HepG2 (cell line): ENCODE data around the gene SEC11A. TPM values are rescaled to one million over a fixed set of nuclear protein-coding genes. Genes with fewer than 3 reads are reported as not detected.

Source experiments
- ATAC-seq: fragments of 200-7000 bp; cut with Tn5 transposase; 3 replicates; pipeline ENCODE4 v1.9.1; 2020; ENCODE audit warnings: mild to moderate bottlenecking, moderate library complexity
- BruUV-seq: library from RNA; stranded (reverse); fragments of 400-500 nt; replicated peaks from 2 replicates; lab custom pipeline; 2021; lab: Mats Ljungman, UMichigan
- CTCF ChIA-PET: fragments of 300-600 bp; formaldehyde crosslinking; extraction: SDS; loops from one replicate; lab custom pipeline; 2021; ENCODE audit warnings: low total read pairs, inconsistent platforms, low intra/inter-chr PET ratio; lab: Yijun Ruan, JAX
- POLR2A ChIA-PET: fragments of 350-600 bp; sonication (Branson Sonifier 250); formaldehyde crosslinking; loops from one replicate; lab custom pipeline; 2020; ENCODE audit warnings: antibody characterized with exemption, inconsistent platforms; lab: Yijun Ruan, JAX
- DNase-seq: peaks from one replicate; pipeline ENCODE4 v3.0.0-alpha.2; 2015; ENCODE audit warnings: low spot score
- FAIRE-seq: peaks from 3 replicates; lab custom pipeline; 2011; peaks lifted over from hg19 to GRCh38; lab: Jason Lieb, UNC
- H2AFZ ChIP-seq: one replicate; pipeline ENCODE4 v1.6.1; 2011; ENCODE audit warnings: low read length, inconsistent platforms
- H3K27ac ChIP-seq: fragments of 300-600 bp; 3 replicates; pipeline ENCODE4 v1.8.0; 2011; ENCODE audit warnings: mixed run types, mild to moderate bottlenecking, mixed read lengths, low read length, inconsistent platforms; ENCODE audit not compliant: insufficient read depth; ENCODE audit errors: extremely low read length
- H3K27me3 ChIP-seq, 2 experiments: fragments of 200-600 bp in 1 of 2; 2 replicates in 1 of 2; 3 replicates in 1 of 2; pipeline versions ENCODE4 v1.6.0 to v1.8.0; 2011; ENCODE audit warnings: low read length in 2 of 2, mild to moderate bottlenecking in 2 of 2, moderate library complexity in 2 of 2, inconsistent platforms in 1 of 2; ENCODE audit not compliant: insufficient read depth in 2 of 2, control insufficient read depth in 1 of 2
- H3K36me3 ChIP-seq, 2 experiments: fragments of 200-600 bp in 1 of 2; replicated peaks in 1 of 2; 2 replicates in 1 of 2; 3 replicates in 1 of 2; pipeline versions ENCODE4 v1.5.1 to v1.8.0; 2011; ENCODE audit warnings: low read length in 2 of 2, inconsistent platforms in 1 of 2; ENCODE audit not compliant: insufficient read depth in 2 of 2, control insufficient read depth in 1 of 2
- H3K4me1 ChIP-seq: 2 replicates; pipeline ENCODE4 v1.5.1; 2012; ENCODE audit warnings: low read length, inconsistent platforms; ENCODE audit not compliant: insufficient read depth
- H3K4me2 ChIP-seq: 2 replicates; pipeline ENCODE4 v1.6.0; 2011; ENCODE audit warnings: low read depth, low read length, inconsistent platforms
- H3K4me3 ChIP-seq, 3 experiments: fragments of 200-600 bp in 1 of 3; sonication (generic), shearing (Covaris generic) in 1 of 3; replicated peaks in 1 of 3; 2 replicates each; pipeline ENCODE4 v1.5.1; 2011 to 2016; ENCODE audit warnings: low read length in 3 of 3, inconsistent platforms in 2 of 3, low read depth in 2 of 3, mild to moderate bottlenecking in 2 of 3, control low read depth in 1 of 3, mixed read lengths in 1 of 3; ENCODE audit not compliant: insufficient read depth in 1 of 3
- H3K79me2 ChIP-seq: one replicate; pipeline ENCODE4 v1.6.1; 2011; ENCODE audit warnings: low read length, inconsistent platforms; ENCODE audit not compliant: insufficient read depth
- H3K9ac ChIP-seq: 2 replicates; pipeline ENCODE4 v1.6.0; 2011; ENCODE audit warnings: mild to moderate bottlenecking, low read depth, low read length, inconsistent platforms; ENCODE audit not compliant: insufficient read depth
- H3K9me3 ChIP-seq: 2 replicates; pipeline ENCODE4 v1.5.1; 2012; ENCODE audit warnings: mild to moderate bottlenecking, low read length
- H4K20me1 ChIP-seq: 2 replicates; pipeline ENCODE4 v1.6.0; 2011; ENCODE audit warnings: inconsistent platforms, mild to moderate bottlenecking, low read length, moderate library complexity; ENCODE audit not compliant: insufficient read depth
- CCDC6 ChIP-seq: sonication (generic); formaldehyde crosslinking; IDR thresholded peaks from 2 replicates; pipeline ENCODE4 v1.8.1; 2022; ENCODE audit warnings: mild to moderate bottlenecking, missing genetic modification reagents, moderate library complexity
- KLF12 ChIP-seq: sonication (generic); formaldehyde crosslinking; IDR thresholded peaks from 2 replicates; pipeline ENCODE4 v1.4.0; 2020; ENCODE audit warnings: missing genetic modification reagents, borderline replicate concordance
- MAFK ChIP-seq, 2 experiments: IDR thresholded peaks in 1 of 2; conservative IDR thresholded peaks in 1 of 2; 2 replicates each; pipeline ENCODE4 v1.6.1; 2011; ENCODE audit warnings: improper control_type of control experiment in 2 of 2, low read length in 2 of 2
- MYC ChIP-seq: sonication (generic); formaldehyde crosslinking; IDR thresholded peaks from 2 replicates; pipeline ENCODE4 v1.9.0; 2021; ENCODE audit warnings: missing genetic modification reagents, borderline replicate concordance
- NAIF1 ChIP-seq: sonication (generic); formaldehyde crosslinking; IDR thresholded peaks from 2 replicates; pipeline ENCODE4 v1.5.0; 2020; ENCODE audit warnings: mild to moderate bottlenecking, missing genetic modification reagents, borderline replicate concordance
- RAD21 ChIP-seq: fragments of 450-650 bp; formaldehyde crosslinking; IDR thresholded peaks from 2 replicates; pipeline ENCODE4 v1.5.0; 2020; ENCODE audit warnings: mild to moderate bottlenecking
- SMC3 ChIP-seq: IDR thresholded peaks from 2 replicates; pipeline ENCODE4 v1.6.1; 2011; ENCODE audit warnings: low read length, improper control_type of control experiment
- SP4 ChIP-seq: sonication (generic); formaldehyde crosslinking; IDR thresholded peaks from 2 replicates; pipeline ENCODE4 v1.8.1; 2023; ENCODE audit warnings: mild to moderate bottlenecking, missing genetic modification reagents
- TMF1 ChIP-seq: sonication (generic); formaldehyde crosslinking; IDR thresholded peaks from 2 replicates; pipeline ENCODE4 v1.8.1; 2022; ENCODE audit warnings: low read depth, missing genetic modification reagents
- ZFP62 ChIP-seq: sonication (generic); formaldehyde crosslinking; IDR thresholded peaks from 2 replicates; pipeline ENCODE4 v1.4.0; 2020; ENCODE audit warnings: missing genetic modification reagents
- ZKSCAN5 ChIP-seq: sonication (generic); formaldehyde crosslinking; IDR thresholded peaks from 2 replicates; pipeline ENCODE4 v1.5.1; 2020; ENCODE audit warnings: mild to moderate bottlenecking, missing genetic modification reagents
- ZMYM2 ChIP-seq: sonication (generic); formaldehyde crosslinking; IDR thresholded peaks from 2 replicates; pipeline ENCODE4 v1.8.0; 2022; ENCODE audit warnings: mild to moderate bottlenecking, missing genetic modification reagents
- ZNF33B ChIP-seq: sonication (generic); formaldehyde crosslinking; IDR thresholded peaks from 2 replicates; pipeline ENCODE4 v1.5.1; 2020; ENCODE audit warnings: mild to moderate bottlenecking, missing genetic modification reagents
- WGBS: methylation state at CpG from one replicate; pipeline ENCODE4 v1.1.6; 2017; ENCODE audit warnings: low lambda C conversion rate; 5-methylcytosine and 5-hydroxymethylcytosine counted together
- in situ Hi-C: cut with HindIII; loops from 2 replicates; pipeline ENCODE4 v1.10.0; 2017; ENCODE audit warnings: low pct_unique_long_range_greater_than_20kb; ENCODE audit not compliant: extremely low pct_ligation_motif_present
- intact Hi-C: fragments of 100-400 bp; cut with micrococcal nuclease; formaldehyde crosslinking; loops from one replicate; pipeline ENCODE4 v1.10.0; 2022; ENCODE audit not compliant: unreplicated experiment
- polyA plus RNA-seq, 8 experiments: library from polyadenylated mRNA; depleted of rRNA in 3 of 8; stranded (reverse) in 7 of 8; unstranded in 1 of 8; fragments of >200 nt; fragmentation: Illumina TruSeq in 4 of 8; extraction: Trizol in 4 of 8; gene quantifications; 2 replicates each; pipeline versions ENCODE4 v1.2.1 to v1.2.3, GENCODE V29; 2011 to 2016; ENCODE audit warnings: low read depth in 4 of 8, missing spikeins in 1 of 8, mixed read lengths in 1 of 8; ENCODE audit not compliant: insufficient read depth in 1 of 8
- total RNA-seq, 5 experiments: library from RNA; depleted of rRNA; stranded (reverse); fragments of >200 nt; fragmentation: Illumina TruSeq; extraction: Trizol; gene quantifications; 2 replicates each; pipeline ENCODE4 v1.2.3, GENCODE V29; 2016; ENCODE audit warnings: low read depth in 1 of 5
- TF ChIP-seq, protein P1 (sequence below): sonication (generic); formaldehyde crosslinking; IDR thresholded peaks from 2 replicates; pipeline ENCODE4 v1.4.0; 2020; ENCODE audit warnings: missing genetic modification reagents
- TF ChIP-seq, protein P2 (sequence below): sonication (generic); formaldehyde crosslinking; IDR thresholded peaks from 2 replicates; pipeline ENCODE4 v1.4.0; 2020; ENCODE audit warnings: mild to moderate bottlenecking, missing genetic modification reagents
- TF ChIP-seq, protein P3 (sequence below): sonication (generic); formaldehyde crosslinking; IDR thresholded peaks from 2 replicates; pipeline ENCODE4 v1.5.0; 2020; ENCODE audit warnings: missing genetic modification reagents, mild to moderate bottlenecking, borderline replicate concordance
- TF ChIP-seq, protein P4 (sequence below): sonication (generic); formaldehyde crosslinking; IDR thresholded peaks from 2 replicates; pipeline ENCODE4 v1.8.1; 2023; ENCODE audit warnings: mild to moderate bottlenecking, inconsistent platforms, moderate library complexity, missing genetic modification reagents, borderline replicate concordance
- TF ChIP-seq, protein P5 (sequence below): sonication (generic); formaldehyde crosslinking; conservative IDR thresholded peaks from 2 replicates; pipeline ENCODE4 v1.8.1; 2023; ENCODE audit warnings: missing genetic modification reagents

Gene SEC11A
- total and polyA plus RNA-seq, 2 of the 13 experiments (the other 11 are each of a cell fraction or from before 2014, with no cell fraction given): 141 to 230 TPM

DNA sequence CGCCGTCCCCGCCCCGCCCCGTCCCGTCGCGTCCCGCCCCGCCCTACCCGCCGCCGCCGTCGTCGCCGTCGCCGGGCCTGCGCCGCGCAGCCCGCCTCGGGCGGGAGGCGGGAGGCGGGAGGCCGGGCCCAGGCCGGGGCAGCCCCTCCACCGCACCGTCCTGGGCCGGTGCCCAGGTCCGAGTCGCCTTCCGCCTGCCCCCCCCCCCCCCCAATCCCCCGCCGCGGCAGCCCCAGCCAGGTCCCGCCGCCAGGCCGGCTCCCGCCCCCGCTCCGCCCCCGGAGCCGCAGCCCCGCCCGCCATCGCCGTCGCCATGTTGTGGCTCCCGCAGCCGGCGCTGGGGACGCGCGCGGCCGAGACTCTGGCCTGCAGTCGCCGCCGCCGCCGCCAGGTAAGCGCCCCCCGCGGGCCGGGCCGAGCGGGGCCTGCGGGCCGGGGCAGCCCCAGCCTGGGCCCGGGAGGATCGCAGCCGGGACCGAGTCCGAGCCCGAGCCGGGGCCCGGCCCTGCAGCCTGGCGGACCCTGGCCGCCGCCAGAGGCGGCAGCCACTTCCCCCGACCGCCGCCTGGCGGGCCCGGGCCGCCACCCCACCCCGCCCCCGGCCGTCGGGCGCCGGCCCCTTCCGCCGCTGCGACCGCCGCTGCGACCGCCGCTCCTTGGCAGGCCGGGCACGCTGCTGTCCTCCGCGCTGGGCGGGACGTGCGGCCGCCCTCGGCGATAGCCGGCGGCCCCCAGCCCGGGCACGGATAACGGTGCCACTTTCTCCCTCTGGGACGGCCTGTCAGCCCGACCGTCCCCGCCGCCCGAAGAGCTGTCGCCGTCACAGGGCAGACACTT is 32.6 kb upstream of the SEC11A start, which contains the start of gene ZNF592:
TSS of gene ZNF592 (plus strand) at position 319 of the 837 bp plus-strand sequence. CDS start 34,084 bp downstream, outside the sequence.
- Histone ChIP-seq H2AFZ (no peak within 1 kb of the TSS), H3K4me3 (peak within 1 kb of the TSS; percentile 75 to 95 (median 84)), H3K79me2 (peaks cover 48% of the 10 kb centered on the region), H3K36me3 (no peaks in the 10 kb centered on the region; a peak in 1 of 5 replicates), H3K4me2 (peak within 1 kb of the TSS; percentile 90), H4K20me1 (peaks cover 19% of the 10 kb centered on the region), H3K4me1 (peaks cover 53% of the 10 kb centered on the region), H3K9me3 (no peaks in the 10 kb centered on the region), H3K27me3 (no peaks in the 10 kb centered on the region; a peak in 2 of 5 replicates), H3K27ac (peak within 1 kb of the TSS; percentile 98), H3K9ac (peak within 1 kb of the TSS; percentile 89)
- no peak for FAIRE-seq
- in situ Hi-C loops (no loop called here), intact Hi-C loops (loop anchor here (2.0 to 10.0 kb wide), 4 partner anchors 32 to 164 kb away; partner anchors contain the start of gene SEC11A)
- no TSS peak for BruUV-seq
- POLR2A ChIA-PET: interaction anchor here (1.1 to 2.4 kb wide), 5 partner anchors 13 to 95 kb away, joined by 3 to 17 read pairs (median 7); partner anchors contain the start of genes SEC11A and WDR73
- peak; percentile 36 for DNase-seq
- CTCF ChIA-PET: no interaction called here
- WGBS: no CpG with 5 or more reads among the region's 127 CpGs
- ATAC-seq: peak; percentile 64
- TF ChIP-seq SMC3 (no peak), ZNF33B (CRISPR knock-in tag) (no peak), NAIF1 (CRISPR knock-in tag) (no peak), RAD21 (CRISPR knock-in tag) (peak; percentile 48; the same call in 1 of the 2 replicates), CCDC6 (peak; percentile 12; the same call in 1 of the 2 replicates), SP4 (no peak), KLF12 (CRISPR knock-in tag) (no peak), MYC (CRISPR knock-in tag) (0 out of 2 replicates have a peak, but pooled peaks have one; percentile 24), ZMYM2 (CRISPR knock-in tag) (no peak), ZKSCAN5 (no peak), TMF1 (CRISPR knock-in tag) (peak; percentile 78; the same call in 1 of the 2 replicates), ZFP62 (CRISPR knock-in tag) (no peak), MAFK (conservative IDR thresholded peaks at IDR 0.05 in 1 of 2, IDR thresholded peaks at IDR 0.05 in 1 of 2; ENCODE audit: low read length in 2 of 2) (no peak)
- TF ChIP-seq, protein P1, sequence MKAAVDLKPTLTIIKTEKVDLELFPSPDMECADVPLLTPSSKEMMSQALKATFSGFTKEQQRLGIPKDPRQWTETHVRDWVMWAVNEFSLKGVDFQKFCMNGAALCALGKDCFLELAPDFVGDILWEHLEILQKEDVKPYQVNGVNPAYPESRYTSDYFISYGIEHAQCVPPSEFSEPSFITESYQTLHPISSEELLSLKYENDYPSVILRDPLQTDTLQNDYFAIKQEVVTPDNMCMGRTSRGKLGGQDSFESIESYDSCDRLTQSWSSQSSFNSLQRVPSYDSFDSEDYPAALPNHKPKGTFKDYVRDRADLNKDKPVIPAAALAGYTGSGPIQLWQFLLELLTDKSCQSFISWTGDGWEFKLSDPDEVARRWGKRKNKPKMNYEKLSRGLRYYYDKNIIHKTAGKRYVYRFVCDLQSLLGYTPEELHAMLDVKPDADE: no peak; the same call in 1 of the 2 replicates
- TF ChIP-seq, protein P2, sequence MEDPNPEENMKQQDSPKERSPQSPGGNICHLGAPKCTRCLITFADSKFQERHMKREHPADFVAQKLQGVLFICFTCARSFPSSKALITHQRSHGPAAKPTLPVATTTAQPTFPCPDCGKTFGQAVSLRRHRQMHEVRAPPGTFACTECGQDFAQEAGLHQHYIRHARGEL (CRISPR knock-in tag): no peak
- TF ChIP-seq, protein P3, sequence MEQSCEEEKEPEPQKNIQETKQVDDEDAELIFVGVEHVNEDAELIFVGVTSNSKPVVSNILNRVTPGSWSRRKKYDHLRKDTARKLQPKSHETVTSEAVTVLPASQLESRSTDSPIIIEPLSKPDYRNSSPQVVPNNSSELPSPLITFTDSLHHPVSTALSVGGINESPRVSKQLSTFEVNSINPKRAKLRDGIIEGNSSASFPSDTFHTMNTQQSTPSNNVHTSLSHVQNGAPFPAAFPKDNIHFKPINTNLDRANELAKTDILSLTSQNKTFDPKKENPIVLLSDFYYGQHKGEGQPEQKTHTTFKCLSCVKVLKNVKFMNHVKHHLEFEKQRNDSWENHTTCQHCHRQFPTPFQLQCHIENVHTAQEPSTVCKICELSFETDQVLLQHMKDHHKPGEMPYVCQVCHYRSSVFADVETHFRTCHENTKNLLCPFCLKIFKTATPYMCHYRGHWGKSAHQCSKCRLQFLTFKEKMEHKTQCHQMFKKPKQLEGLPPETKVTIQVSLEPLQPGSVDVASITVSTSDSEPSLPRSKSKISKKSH (CRISPR knock-in tag): peak; percentile 6; the same call in 1 of the 2 replicates
- TF ChIP-seq, protein P4, sequence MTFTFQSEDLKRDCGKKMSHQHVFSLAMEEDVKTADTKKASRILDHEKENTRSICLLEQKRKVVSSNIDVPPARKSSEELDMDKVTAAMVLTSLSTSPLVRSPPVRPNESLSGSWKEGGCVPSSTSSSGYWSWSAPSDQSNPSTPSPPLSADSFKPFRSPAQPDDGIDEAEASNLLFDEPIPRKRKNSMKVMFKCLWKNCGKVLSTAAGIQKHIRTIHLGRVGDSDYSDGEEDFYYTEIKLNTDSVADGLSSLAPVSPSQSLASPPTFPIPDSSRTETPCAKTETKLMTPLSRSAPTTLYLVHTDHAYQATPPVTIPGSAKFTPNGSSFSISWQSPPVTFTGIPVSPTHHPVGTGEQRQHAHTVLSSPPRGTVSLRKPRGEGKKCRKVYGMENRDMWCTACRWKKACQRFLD (CRISPR knock-in tag): no peak
- TF ChIP-seq, protein P5, sequence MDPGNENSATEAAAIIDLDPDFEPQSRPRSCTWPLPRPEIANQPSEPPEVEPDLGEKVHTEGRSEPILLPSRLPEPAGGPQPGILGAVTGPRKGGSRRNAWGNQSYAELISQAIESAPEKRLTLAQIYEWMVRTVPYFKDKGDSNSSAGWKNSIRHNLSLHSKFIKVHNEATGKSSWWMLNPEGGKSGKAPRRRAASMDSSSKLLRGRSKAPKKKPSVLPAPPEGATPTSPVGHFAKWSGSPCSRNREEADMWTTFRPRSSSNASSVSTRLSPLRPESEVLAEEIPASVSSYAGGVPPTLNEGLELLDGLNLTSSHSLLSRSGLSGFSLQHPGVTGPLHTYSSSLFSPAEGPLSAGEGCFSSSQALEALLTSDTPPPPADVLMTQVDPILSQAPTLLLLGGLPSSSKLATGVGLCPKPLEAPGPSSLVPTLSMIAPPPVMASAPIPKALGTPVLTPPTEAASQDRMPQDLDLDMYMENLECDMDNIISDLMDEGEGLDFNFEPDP (CRISPR knock-in tag): no peak
